Measurements from ENCODE around the gene SH2B2.
"Not testable (repeated sequence)": the region's sequence is repeated elsewhere in the genome, so short reads cannot be mapped to it uniquely, and the experiment has no call there.

Gene SH2B2

GRCh38 chr7:102287111-102287980 is 678 bp downstream of the SH2B2 start:
- DNase-seq, result peak; percentile 37

GRCh38 chr7:102287981-102288278 is 1.3 kb downstream of the SH2B2 start:
- no peak for DNase-seq

GRCh38 chr7:102288285-102288930 is 1.7 kb downstream of the SH2B2 start:
- no peak for DNase-seq

GRCh38 chr7:102289057-102289456 is 2.4 kb downstream of the SH2B2 start:
- DNase-seq, result no peak

- no peak for DNase-seq
Observed at GRCh38 chr7:102291056-102291915, 4.6 kb downstream of the SH2B2 start.

- DNase-seq, result no peak
Observed at GRCh38 chr7:102291916-102292267, 5.2 kb downstream of the SH2B2 start.

- DNase-seq, result no peak
Observed at GRCh38 chr7:102292813-102293798, 6.4 kb downstream of the SH2B2 start.

GRCh38 chr7:102294589-102294988 is 7.9 kb downstream of the SH2B2 start:
- no peak for DNase-seq

GRCh38 chr7:102295346-102296178 is 8.9 kb downstream of the SH2B2 start:
- no peak for DNase-seq

GRCh38 chr7:102296179-102296438 is 9.4 kb downstream of the SH2B2 start:
- DNase-seq, result no peak

GRCh38 chr7:102296514-102296913 is 9.8 kb downstream of the SH2B2 start:
- DNase-seq, result no peak

- no peak for DNase-seq
Observed at GRCh38 chr7:102297487-102298218, 11.0 kb downstream of the SH2B2 start.

GRCh38 chr7:102300643-102301221 is 14.1 kb downstream of the SH2B2 start:
- no peak for DNase-seq

GRCh38 chr7:102301367-102301766 is 14.7 kb downstream of the SH2B2 start:
- DNase-seq, result not testable (repeated sequence)

- DNase-seq, result no peak
Observed at GRCh38 chr7:102302025-102302424, 15.4 kb downstream of the SH2B2 start.

GRCh38 chr7:102303669-102304422 is 17.2 kb downstream of the SH2B2 start:
- DNase-seq, result no peak

- no peak for DNase-seq
Observed at GRCh38 chr7:102304668-102305067, 18.0 kb downstream of the SH2B2 start.

- DNase-seq, result no peak
Observed at GRCh38 chr7:102305414-102306268, 19.0 kb downstream of the SH2B2 start.

Measured in NCI-H345 (cell line).